Activated CD8-positive, alpha-beta T cell treated with anti-CD3 and anti-CD28 coated beads for 36 hours (primary cell): ENCODE measurements around the gene OCIAD1. TPM values are rescaled to one million over a fixed set of nuclear protein-coding genes. Genes with fewer than 3 reads are reported as not detected.

Experiments used
- ATAC-seq: fragments of 200-7000 bp; cut with Tn5 transposase; one replicate; pipeline ENCODE4 v1.10.0; 2021; ENCODE audit warnings: mild to moderate bottlenecking, moderate library complexity
- CTCF ChIA-PET: fragments of 350-600 bp; sonication (Branson Sonifier 250); formaldehyde crosslinking; loops from one replicate; lab custom pipeline; 2021; ENCODE audit warnings: antibody characterized with exemption; lab: Charles Lee
- POLR2A ChIA-PET: fragments of 350-600 bp; sonication (Branson Sonifier 250); formaldehyde crosslinking; loops from one replicate; lab custom pipeline; 2021; ENCODE audit warnings: antibody characterized with exemption; lab: Charles Lee
- DNase-seq: peaks from one replicate; pipeline ENCODE4 v3.0.0-alpha.2; 2020
- H3K27ac Mint-ChIP-seq: one replicate; pipeline ENCODE4 v1.8.0; 2021; ENCODE audit warnings: mild to moderate bottlenecking, mixed read lengths
- H3K27me3 Mint-ChIP-seq: one replicate; pipeline ENCODE4 v1.8.0; 2021; ENCODE audit warnings: mixed read lengths
- H3K36me3 Mint-ChIP-seq: one replicate; pipeline ENCODE4 v1.8.0; 2021; ENCODE audit warnings: low read depth, mixed read lengths
- H3K4me1 Mint-ChIP-seq: one replicate; pipeline ENCODE4 v1.8.0; 2021; ENCODE audit warnings: low read depth, mixed read lengths
- H3K4me3 Mint-ChIP-seq: one replicate; pipeline ENCODE4 v1.8.0; 2021; ENCODE audit warnings: mild to moderate bottlenecking, moderate library complexity, mixed read lengths
- H3K9me3 Mint-ChIP-seq: one replicate; pipeline ENCODE4 v1.8.0; 2021; ENCODE audit warnings: mixed read lengths
- intact Hi-C: fragments of 100-400 bp; cut with micrococcal nuclease; formaldehyde crosslinking; loops from one replicate; pipeline ENCODE4 v1.10.0; 2022
- total RNA-seq, 2 experiments: library from RNA; stranded (reverse); gene quantifications; one replicate each; pipeline ENCODE4 v1.2.3, GENCODE V29; 2021
- TF ChIP-seq, protein P1 (sequence below): fragments of 200-600 bp; IDR thresholded peaks from one replicate; pipeline ENCODE4 v1.8.0; 2022; ENCODE audit warnings: antibody characterized with exemption, mild to moderate bottlenecking

Gene OCIAD1
- total RNA-seq, 2 experiments from 2014 or later, result 103 to 106 TPM

DNA sequence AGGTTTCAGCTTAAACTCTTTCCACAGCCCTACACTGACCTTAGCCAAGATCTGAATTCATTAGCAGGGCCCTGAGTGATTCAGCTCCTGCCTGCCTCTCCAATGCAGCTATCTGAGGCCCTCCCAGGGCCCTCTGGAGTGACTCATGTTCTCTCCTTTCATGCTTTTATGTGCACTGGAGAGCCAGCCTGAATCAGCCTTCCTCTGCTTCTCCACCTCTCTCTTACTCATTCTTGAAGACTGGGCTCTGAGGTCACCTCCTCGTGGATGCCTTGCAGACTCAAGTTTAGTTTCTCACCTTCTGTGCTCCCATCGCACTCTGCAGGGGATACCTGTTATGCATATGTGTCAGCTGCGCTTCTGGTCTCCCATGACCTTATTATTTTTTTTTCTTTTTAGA, 78.8 kb downstream of the OCIAD1 start:
- H3K27me3 Mint-ChIP-seq, result no peaks in the 10 kb centered on the region
- DNase-seq (peak; percentile 87), ATAC-seq (peak; percentile 92)
- no peak overlapping the region for H3K4me3 Mint-ChIP-seq
- H3K27ac Mint-ChIP-seq, result no peak overlapping the region
- H3K36me3 Mint-ChIP-seq, result peaks cover 5% of the 10 kb centered on the region
- intact Hi-C loops, result loop anchor here (5.0 kb wide), 1 partner anchor 77 kb away; the partner anchor contains the start of gene OCIAD1
- H3K9me3 Mint-ChIP-seq, result no peaks in the 10 kb centered on the region
- POLR2A ChIA-PET, result no interaction called here
- TF ChIP-seq, protein P1, sequence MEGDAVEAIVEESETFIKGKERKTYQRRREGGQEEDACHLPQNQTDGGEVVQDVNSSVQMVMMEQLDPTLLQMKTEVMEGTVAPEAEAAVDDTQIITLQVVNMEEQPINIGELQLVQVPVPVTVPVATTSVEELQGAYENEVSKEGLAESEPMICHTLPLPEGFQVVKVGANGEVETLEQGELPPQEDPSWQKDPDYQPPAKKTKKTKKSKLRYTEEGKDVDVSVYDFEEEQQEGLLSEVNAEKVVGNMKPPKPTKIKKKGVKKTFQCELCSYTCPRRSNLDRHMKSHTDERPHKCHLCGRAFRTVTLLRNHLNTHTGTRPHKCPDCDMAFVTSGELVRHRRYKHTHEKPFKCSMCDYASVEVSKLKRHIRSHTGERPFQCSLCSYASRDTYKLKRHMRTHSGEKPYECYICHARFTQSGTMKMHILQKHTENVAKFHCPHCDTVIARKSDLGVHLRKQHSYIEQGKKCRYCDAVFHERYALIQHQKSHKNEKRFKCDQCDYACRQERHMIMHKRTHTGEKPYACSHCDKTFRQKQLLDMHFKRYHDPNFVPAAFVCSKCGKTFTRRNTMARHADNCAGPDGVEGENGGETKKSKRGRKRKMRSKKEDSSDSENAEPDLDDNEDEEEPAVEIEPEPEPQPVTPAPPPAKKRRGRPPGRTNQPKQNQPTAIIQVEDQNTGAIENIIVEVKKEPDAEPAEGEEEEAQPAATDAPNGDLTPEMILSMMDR, result no peak
- CTCF ChIA-PET, result no interaction called here
- peaks cover 41% of the 10 kb centered on the region for H3K4me1 Mint-ChIP-seq

DNA sequence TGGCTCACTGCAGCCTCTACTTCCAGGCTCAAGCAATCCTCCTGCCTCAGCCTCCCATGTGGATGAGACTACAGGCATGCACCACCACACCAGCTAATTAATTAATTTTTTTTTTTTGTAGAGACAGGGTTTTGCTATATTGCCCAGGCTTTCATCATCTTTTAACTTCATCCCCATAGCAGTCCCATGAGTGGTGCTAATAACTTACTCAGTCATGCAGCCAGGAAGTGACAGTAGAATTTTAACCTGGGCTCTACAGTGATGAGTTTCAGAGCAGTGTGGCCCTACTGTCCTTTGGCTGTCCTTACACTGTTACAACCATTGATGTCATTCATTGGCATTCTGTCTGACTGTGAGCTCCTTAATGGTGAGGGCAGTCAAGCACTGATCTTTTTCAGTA, 79.6 kb downstream of the OCIAD1 start:
- ChIA-PET POLR2A (no interaction called here), CTCF (interaction anchor here (1.5 kb wide), 1 partner anchor 126 kb away, joined by 3 read pairs; no protein-coding TSS in a partner anchor)
- Mint-ChIP-seq H3K36me3 (no peaks in the 10 kb centered on the region), H3K9me3 (no peaks in the 10 kb centered on the region), H3K27ac (no peak overlapping the region), H3K4me3 (no peak overlapping the region), H3K27me3 (no peaks in the 10 kb centered on the region), H3K4me1 (peaks cover 33% of the 10 kb centered on the region)
- intact Hi-C loops, result no loop called here
- ATAC-seq, result no peak
- DNase-seq, result no peak
- TF ChIP-seq, protein P1, result no peak

Other genes starting within 250 kb of the OCIAD1 start
- 10 to 100 TPM; 66.6 to 73.2 TPM for gene FRYL, start 50.8 kb upstream of the OCIAD1 start, total RNA-seq
- 10 to 100 TPM; 65.1 to 82.7 TPM for gene OCIAD2, start 75.7 kb downstream of the OCIAD1 start, total RNA-seq
- not detected for gene CWH43, start 155.2 kb downstream of the OCIAD1 start, total RNA-seq